Measurements from ENCODE around the gene TMEM17. TPM values are rescaled to one million over a fixed set of nuclear protein-coding genes. Genes with fewer than 3 reads are reported as not detected.

The TMEM17 gene
- total RNA-seq, 2 donors from 2014 or later: 0.32 to 0.70 TPM

- DNase-seq (no peak), ATAC-seq (replicated peaks in 1 of 2) (peak in 1 of 2 donors; percentile 13)
- Mint-ChIP-seq H3K36me3 (ENCODE audit: insufficient read depth in 2 of 2) (no peaks in the 10 kb centered on the region), H3K27me3 (ENCODE audit: low read depth) (peaks cover 10% of the 10 kb centered on the region), H3K4me1 (ENCODE audit: low read depth) (peaks cover 12% of the 10 kb centered on the region), H3K9me3 (no peaks in the 10 kb centered on the region), H3K4me3 (peak overlapping the region; percentile 5 to 41), H3K27ac (no peak overlapping the region)
These were observed 30.6 kb downstream of the TMEM17 start for GRCh38 chr2:62475172-62476011.

- Mint-ChIP-seq H3K9me3 (no peaks in the 10 kb centered on the region), H3K4me1 (ENCODE audit: low read depth) (peaks cover 12% of the 10 kb centered on the region), H3K27ac (no peak overlapping the region), H3K36me3 (ENCODE audit: insufficient read depth in 2 of 2) (no peaks in the 10 kb centered on the region), H3K27me3 (ENCODE audit: low read depth) (peaks cover 6% of the 10 kb centered on the region), H3K4me3 (no peak overlapping the region)
- ATAC-seq (replicated peaks in 1 of 2) (no peak), DNase-seq (no peak)
These were observed 31.8 kb downstream of the TMEM17 start for GRCh38 chr2:62474176-62474575.

- Mint-ChIP-seq H3K4me1 (ENCODE audit: low read depth) (peaks cover 12% of the 10 kb centered on the region), H3K27ac (no peak overlapping the region), H3K9me3 (no peaks in the 10 kb centered on the region), H3K4me3 (no peak overlapping the region), H3K27me3 (ENCODE audit: low read depth) (peaks cover 6% of the 10 kb centered on the region), H3K36me3 (ENCODE audit: insufficient read depth in 2 of 2) (no peaks in the 10 kb centered on the region)
- ATAC-seq (replicated peaks in 1 of 2): no peak
- DNase-seq: no peak
These were observed 32.7 kb downstream of the TMEM17 start for GRCh38 chr2:62473246-62473827.

GRCh38 chr2:62472312-62472711 lies 33.7 kb downstream of the TMEM17 start:
- H3K4me3 Mint-ChIP-seq: no peak overlapping the region
- H3K4me1 Mint-ChIP-seq (ENCODE audit: low read depth): peaks cover 12% of the 10 kb centered on the region
- H3K36me3 Mint-ChIP-seq (ENCODE audit: insufficient read depth in 2 of 2): no peaks in the 10 kb centered on the region

GRCh38 chr2:62471816-62472215 lies 34.2 kb downstream of the TMEM17 start:
- no peak overlapping the region for H3K4me3 Mint-ChIP-seq
- H3K9me3 Mint-ChIP-seq: no peaks in the 10 kb centered on the region
- no peak for ATAC-seq (replicated peaks in 1 of 2)
- peaks cover 12% of the 10 kb centered on the region for H3K4me1 Mint-ChIP-seq (ENCODE audit: low read depth)
- H3K36me3 Mint-ChIP-seq (ENCODE audit: insufficient read depth in 2 of 2): no peaks in the 10 kb centered on the region
- peaks cover 6% of the 10 kb centered on the region for H3K27me3 Mint-ChIP-seq (ENCODE audit: low read depth)
- H3K27ac Mint-ChIP-seq: no peak overlapping the region
- DNase-seq: no peak

More at GRCh38 chr2:62472312-62472711, 33.7 kb downstream of the TMEM17 start:
- ATAC-seq (replicated peaks in 1 of 2): no peak
- Mint-ChIP-seq H3K27me3 (ENCODE audit: low read depth) (peaks cover 6% of the 10 kb centered on the region), H3K27ac (no peak overlapping the region), H3K9me3 (no peaks in the 10 kb centered on the region)
- DNase-seq: no peak

GRCh38 chr2:62471404-62471803 lies 34.6 kb downstream of the TMEM17 start:
- peaks cover 6% of the 10 kb centered on the region for H3K27me3 Mint-ChIP-seq (ENCODE audit: low read depth)
- no peak overlapping the region for H3K27ac Mint-ChIP-seq
- no peaks in the 10 kb centered on the region for H3K9me3 Mint-ChIP-seq
- no peaks in the 10 kb centered on the region for H3K36me3 Mint-ChIP-seq (ENCODE audit: insufficient read depth in 2 of 2)
- no peak overlapping the region for H3K4me3 Mint-ChIP-seq
- H3K4me1 Mint-ChIP-seq (ENCODE audit: low read depth): peaks cover 12% of the 10 kb centered on the region
- DNase-seq (no peak), ATAC-seq (replicated peaks in 1 of 2) (no peak)

- H3K27me3 Mint-ChIP-seq (ENCODE audit: low read depth): no peaks in the 10 kb centered on the region
- no peak overlapping the region for H3K4me3 Mint-ChIP-seq
- H3K9me3 Mint-ChIP-seq: no peaks in the 10 kb centered on the region
- no peak overlapping the region for H3K27ac Mint-ChIP-seq
- peaks cover 1% of the 10 kb centered on the region for H3K4me1 Mint-ChIP-seq (ENCODE audit: low read depth)
- no peak for DNase-seq
- no peak for ATAC-seq (replicated peaks in 1 of 2)
- H3K36me3 Mint-ChIP-seq (ENCODE audit: insufficient read depth in 2 of 2): no peaks in the 10 kb centered on the region
These were observed 36.4 kb downstream of the TMEM17 start for GRCh38 chr2:62469548-62469947.

GRCh38 chr2:62469114-62469513 lies 36.9 kb downstream of the TMEM17 start:
- no peak overlapping the region for H3K4me3 Mint-ChIP-seq
- H3K27ac Mint-ChIP-seq: no peak overlapping the region
- no peaks in the 10 kb centered on the region for H3K27me3 Mint-ChIP-seq (ENCODE audit: low read depth)
- ATAC-seq (replicated peaks in 1 of 2) (no peak), DNase-seq (no peak)
- H3K9me3 Mint-ChIP-seq: no peaks in the 10 kb centered on the region
- H3K36me3 Mint-ChIP-seq (ENCODE audit: insufficient read depth in 2 of 2): no peaks in the 10 kb centered on the region
- H3K4me1 Mint-ChIP-seq (ENCODE audit: low read depth): no peaks in the 10 kb centered on the region

- H3K27ac Mint-ChIP-seq: no peak overlapping the region
- ATAC-seq (replicated peaks in 1 of 2) (no peak), DNase-seq (no peak)
- H3K4me3 Mint-ChIP-seq: no peak overlapping the region
- no peaks in the 10 kb centered on the region for H3K9me3 Mint-ChIP-seq
- H3K36me3 Mint-ChIP-seq (ENCODE audit: insufficient read depth in 2 of 2): no peaks in the 10 kb centered on the region
- no peaks in the 10 kb centered on the region for H3K27me3 Mint-ChIP-seq (ENCODE audit: low read depth)
- no peaks in the 10 kb centered on the region for H3K4me1 Mint-ChIP-seq (ENCODE audit: low read depth)
These were observed 38.3 kb downstream of the TMEM17 start for GRCh38 chr2:62467475-62468321.

- Mint-ChIP-seq H3K4me1 (ENCODE audit: low read depth) (no peaks in the 10 kb centered on the region), H3K36me3 (ENCODE audit: insufficient read depth in 2 of 2) (no peaks in the 10 kb centered on the region), H3K4me3 (no peak overlapping the region), H3K9me3 (no peaks in the 10 kb centered on the region), H3K27me3 (ENCODE audit: low read depth) (no peaks in the 10 kb centered on the region), H3K27ac (no peak overlapping the region)
- DNase-seq (no peak), ATAC-seq (replicated peaks in 1 of 2) (no peak)
These were observed 38.9 kb downstream of the TMEM17 start for GRCh38 chr2:62467100-62467474.

- no peak for DNase-seq
- Mint-ChIP-seq H3K36me3 (ENCODE audit: insufficient read depth in 2 of 2) (no peaks in the 10 kb centered on the region), H3K4me1 (ENCODE audit: low read depth) (no peaks in the 10 kb centered on the region), H3K9me3 (no peaks in the 10 kb centered on the region), H3K4me3 (no peak overlapping the region), H3K27me3 (ENCODE audit: low read depth) (no peaks in the 10 kb centered on the region), H3K27ac (no peak overlapping the region)
- ATAC-seq (replicated peaks in 1 of 2): no peak
These were observed 39.5 kb downstream of the TMEM17 start for GRCh38 chr2:62466503-62466854.

- H3K4me1 Mint-ChIP-seq (ENCODE audit: low read depth): no peaks in the 10 kb centered on the region
- ATAC-seq (replicated peaks in 1 of 2) (no peak), DNase-seq (no peak)
- no peaks in the 10 kb centered on the region for H3K36me3 Mint-ChIP-seq (ENCODE audit: insufficient read depth in 2 of 2)
- H3K27ac Mint-ChIP-seq: no peak overlapping the region
- no peak overlapping the region for H3K4me3 Mint-ChIP-seq
- no peaks in the 10 kb centered on the region for H3K27me3 Mint-ChIP-seq (ENCODE audit: low read depth)
- H3K9me3 Mint-ChIP-seq: no peaks in the 10 kb centered on the region
These were observed 40.1 kb downstream of the TMEM17 start for GRCh38 chr2:62465741-62466502.

Data from activated T-cell treated with anti-CD3 and anti-CD28 coated beads, Interleukin-2, amount 50 U/mL, for 72 hours (primary cell).